ENCODE data around the gene NSG1.
"Not testable (repeated sequence)": the region's sequence is repeated elsewhere in the genome, so short reads cannot be mapped to it uniquely, and the experiment has no call there.

NSG1 gene

GRCh38 chr4:4437798-4438470 lies 51.0 kb downstream of the NSG1 start:
- no peak for DNase-seq

GRCh38 chr4:4438891-4439290 lies 52.0 kb downstream of the NSG1 start:
- no peak for DNase-seq

DNA sequence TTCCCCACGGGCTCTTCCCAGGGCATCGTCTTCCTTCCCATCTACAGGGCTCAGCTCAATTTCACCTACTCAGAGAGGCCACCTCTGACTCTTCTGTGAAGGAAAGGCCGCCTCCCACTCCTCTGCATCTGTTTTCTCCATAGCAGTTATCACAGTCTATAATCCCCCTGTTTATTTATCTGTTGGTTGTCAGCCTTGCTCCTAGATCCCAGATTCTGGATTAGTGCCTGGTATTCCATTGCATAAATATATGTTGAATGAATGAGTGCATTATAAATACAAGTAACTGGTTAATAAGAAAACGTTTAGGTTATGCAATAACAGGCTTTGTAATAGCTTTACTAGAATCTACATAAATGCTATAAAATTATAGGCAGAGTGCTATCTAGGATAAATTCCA lies 52.9 kb downstream of the NSG1 start:
- DNase-seq: no peak

DNA sequence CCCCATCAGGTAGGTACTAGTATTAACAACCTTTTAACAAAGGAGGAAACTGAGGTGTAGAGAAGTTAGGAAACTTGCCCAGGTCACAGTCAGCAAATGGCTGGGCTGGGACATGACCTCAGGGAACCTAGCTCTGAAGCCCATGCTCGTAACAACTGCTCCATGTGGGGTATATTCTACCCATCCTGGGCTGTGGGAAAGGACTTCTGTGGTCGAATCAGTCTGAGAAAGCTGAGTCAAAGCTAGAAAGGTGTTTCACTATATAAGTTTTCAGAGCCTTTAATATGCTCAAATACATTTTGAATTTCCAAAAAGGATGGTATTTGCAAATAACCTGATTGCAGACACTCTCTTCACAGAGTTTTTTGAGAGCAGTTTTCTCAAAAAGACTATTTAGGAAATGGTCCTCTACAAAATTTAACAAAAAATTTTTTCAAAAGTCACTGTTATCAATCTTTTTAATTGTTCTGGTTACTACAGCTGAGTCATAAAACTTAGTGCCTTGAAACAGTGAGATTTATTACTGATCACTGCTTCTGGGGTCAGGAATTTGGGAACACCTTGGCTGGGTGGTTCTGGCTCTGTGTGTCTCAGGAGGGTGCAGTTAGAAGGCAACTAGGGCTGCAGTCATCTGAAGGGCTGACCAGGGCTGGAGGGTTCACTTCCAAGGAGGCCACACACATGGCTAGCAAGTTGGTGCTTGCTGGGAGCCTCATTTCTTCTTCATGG lies 53.6 kb downstream of the NSG1 start:
- no peak for DNase-seq

- DNase-seq: no peak
These were observed 56.9 kb downstream of the NSG1 start for GRCh38 chr4:4443821-4444220.

DNA sequence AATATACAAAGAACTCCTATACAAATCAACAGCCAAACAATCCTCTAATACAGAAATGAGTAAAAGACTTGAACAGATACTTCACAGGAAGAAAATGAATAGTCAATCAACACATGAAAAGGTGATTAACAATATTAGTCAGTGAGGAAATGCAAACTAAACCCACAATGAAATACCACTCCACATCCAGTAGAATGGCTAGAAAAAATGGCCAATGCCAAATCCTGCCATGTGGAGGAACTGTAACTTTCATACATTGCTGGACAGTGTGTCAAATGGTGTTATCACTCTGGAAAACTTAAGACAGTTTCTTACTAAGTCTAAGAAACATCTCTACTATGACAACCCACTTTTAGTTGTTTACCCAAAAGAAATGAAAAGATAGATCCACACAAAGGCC lies 59.5 kb downstream of the NSG1 start:
- DNase-seq: no peak

DNA sequence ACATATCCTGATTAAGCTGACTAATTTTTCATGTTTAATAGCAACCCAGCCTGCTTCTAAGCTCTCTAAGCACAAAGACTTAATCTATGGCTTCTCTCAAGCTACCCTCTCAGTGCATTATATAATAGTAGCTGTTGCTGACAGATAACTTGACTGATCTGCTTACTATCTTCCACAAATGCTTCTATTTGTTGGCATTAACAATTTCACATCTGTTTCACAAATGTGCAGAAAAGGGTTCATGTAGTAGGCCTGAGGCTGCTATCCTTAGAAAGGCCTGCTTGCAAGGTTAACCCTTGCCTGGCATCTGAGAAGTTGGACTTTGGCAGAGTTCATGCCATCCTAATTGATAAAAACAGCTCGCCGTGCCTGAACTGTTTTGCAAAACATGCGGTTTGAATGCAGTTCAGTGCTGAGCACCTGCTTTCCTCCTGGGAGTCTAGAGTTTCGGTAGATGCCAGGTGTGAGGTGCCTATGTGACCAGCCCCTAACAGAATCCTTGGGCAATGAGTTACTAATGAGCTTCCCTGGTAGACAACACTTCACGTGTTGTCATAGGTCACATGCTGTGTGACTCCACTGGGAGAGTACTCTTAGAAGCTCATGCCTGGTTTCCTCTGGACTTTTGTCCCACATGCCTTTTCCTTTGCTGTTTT lies 68.4 kb downstream of the NSG1 start:
- DNase-seq: no peak

- no peak for DNase-seq
These were observed 69.4 kb downstream of the NSG1 start for GRCh38 chr4:4456351-4456750.

- no peak for DNase-seq
These were observed 70.1 kb downstream of the NSG1 start for GRCh38 chr4:4456816-4457578.

- DNase-seq: no peak
These were observed 71.1 kb downstream of the NSG1 start for GRCh38 chr4:4457803-4458553.

- DNase-seq: no peak
These were observed 72.3 kb downstream of the NSG1 start for GRCh38 chr4:4459181-4459580.

GRCh38 chr4:4460759-4461158 lies 73.9 kb downstream of the NSG1 start:
- no peak for DNase-seq

- no peak for DNase-seq
These were observed 74.3 kb downstream of the NSG1 start for GRCh38 chr4:4461178-4461577.

DNA sequence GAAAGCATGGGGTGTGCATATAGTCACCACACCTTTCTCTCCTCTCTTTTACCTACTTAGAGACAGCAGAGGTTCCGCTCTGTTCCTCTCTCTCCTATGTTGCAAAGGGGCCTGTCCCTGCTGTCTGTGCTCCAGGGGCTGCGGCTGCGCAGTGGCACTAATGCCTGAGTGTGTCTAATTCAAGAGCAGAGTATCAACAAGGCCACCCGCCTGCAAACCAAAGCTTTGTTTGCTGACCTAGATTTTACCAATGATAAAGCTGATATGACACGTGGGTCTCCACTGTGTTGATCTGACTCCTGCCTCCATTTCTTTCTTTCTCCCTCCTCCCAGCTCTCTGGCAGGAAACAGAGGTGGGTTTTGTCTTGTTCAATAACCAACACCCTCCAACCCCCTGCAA lies 74.9 kb downstream of the NSG1 start:
- DNase-seq: no peak

- no peak for DNase-seq
These were observed 76.1 kb downstream of the NSG1 start for GRCh38 chr4:4462970-4463369.

DNA sequence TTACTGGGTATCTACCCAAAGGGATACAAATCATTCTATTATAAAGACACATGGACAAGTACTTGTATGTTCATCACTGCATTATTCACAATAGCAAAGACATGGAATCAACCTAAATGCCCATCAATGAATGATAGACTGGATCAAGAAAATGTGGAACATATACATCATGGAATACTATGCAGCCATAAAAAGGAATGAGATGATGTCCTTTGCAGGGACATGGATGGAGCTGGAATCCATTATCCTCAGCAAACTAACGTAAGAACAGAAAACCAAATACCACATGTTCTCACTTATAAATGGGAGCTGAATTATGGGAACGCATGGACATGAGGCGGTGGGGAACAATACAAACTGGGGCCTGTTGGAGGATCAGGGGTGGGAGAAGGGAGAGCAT lies 78.3 kb downstream of the NSG1 start:
- not testable (repeated sequence) for DNase-seq

All from left hindlimb (tissue), 1 donor.